ENCODE measurements around the gene PAGE2B.
"Not testable (repeated sequence)": the region's sequence is repeated elsewhere in the genome, so short reads cannot be mapped to it uniquely, and the experiment has no call there.

- not testable (repeated sequence) for TF ChIP-seq POLR2AphosphoS5 (IDR thresholded peaks at IDR 0.05; ENCODE audit: low read depth, low read length); POLR2A (IDR thresholded peaks at IDR 0.05; ENCODE audit: low read depth, low read length); TAF1 (IDR thresholded peaks at IDR 0.05; ENCODE audit: low read depth, low read length); PAX5 (IDR thresholded peaks at IDR 0.05; ENCODE audit: insufficient read depth, low read length, severe bottlenecking)
These were observed 41.8 kb downstream of the PAGE2B start for GRCh38 chrX:55116589-55116988.
